ENCODE data around the gene XIRP1.
"Not testable (repeated sequence)": the region's sequence is repeated elsewhere in the genome, so short reads cannot be mapped to it uniquely, and the experiment has no call there.

XIRP1 gene, protein sequence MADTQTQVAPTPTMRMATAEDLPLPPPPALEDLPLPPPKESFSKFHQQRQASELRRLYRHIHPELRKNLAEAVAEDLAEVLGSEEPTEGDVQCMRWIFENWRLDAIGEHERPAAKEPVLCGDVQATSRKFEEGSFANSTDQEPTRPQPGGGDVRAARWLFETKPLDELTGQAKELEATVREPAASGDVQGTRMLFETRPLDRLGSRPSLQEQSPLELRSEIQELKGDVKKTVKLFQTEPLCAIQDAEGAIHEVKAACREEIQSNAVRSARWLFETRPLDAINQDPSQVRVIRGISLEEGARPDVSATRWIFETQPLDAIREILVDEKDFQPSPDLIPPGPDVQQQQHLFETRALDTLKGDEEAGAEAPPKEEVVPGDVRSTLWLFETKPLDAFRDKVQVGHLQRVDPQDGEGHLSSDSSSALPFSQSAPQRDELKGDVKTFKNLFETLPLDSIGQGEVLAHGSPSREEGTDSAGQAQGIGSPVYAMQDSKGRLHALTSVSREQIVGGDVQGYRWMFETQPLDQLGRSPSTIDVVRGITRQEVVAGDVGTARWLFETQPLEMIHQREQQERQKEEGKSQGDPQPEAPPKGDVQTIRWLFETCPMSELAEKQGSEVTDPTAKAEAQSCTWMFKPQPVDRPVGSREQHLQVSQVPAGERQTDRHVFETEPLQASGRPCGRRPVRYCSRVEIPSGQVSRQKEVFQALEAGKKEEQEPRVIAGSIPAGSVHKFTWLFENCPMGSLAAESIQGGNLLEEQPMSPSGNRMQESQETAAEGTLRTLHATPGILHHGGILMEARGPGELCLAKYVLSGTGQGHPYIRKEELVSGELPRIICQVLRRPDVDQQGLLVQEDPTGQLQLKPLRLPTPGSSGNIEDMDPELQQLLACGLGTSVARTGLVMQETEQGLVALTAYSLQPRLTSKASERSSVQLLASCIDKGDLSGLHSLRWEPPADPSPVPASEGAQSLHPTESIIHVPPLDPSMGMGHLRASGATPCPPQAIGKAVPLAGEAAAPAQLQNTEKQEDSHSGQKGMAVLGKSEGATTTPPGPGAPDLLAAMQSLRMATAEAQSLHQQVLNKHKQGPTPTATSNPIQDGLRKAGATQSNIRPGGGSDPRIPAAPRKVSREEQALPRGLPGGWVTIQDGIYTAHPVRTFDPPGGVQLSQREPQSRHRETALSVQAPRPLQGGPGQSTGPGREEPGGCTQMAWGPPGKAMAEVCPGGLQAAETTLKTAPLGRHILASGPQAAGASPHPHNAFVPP (N-terminal part only)

DNA sequence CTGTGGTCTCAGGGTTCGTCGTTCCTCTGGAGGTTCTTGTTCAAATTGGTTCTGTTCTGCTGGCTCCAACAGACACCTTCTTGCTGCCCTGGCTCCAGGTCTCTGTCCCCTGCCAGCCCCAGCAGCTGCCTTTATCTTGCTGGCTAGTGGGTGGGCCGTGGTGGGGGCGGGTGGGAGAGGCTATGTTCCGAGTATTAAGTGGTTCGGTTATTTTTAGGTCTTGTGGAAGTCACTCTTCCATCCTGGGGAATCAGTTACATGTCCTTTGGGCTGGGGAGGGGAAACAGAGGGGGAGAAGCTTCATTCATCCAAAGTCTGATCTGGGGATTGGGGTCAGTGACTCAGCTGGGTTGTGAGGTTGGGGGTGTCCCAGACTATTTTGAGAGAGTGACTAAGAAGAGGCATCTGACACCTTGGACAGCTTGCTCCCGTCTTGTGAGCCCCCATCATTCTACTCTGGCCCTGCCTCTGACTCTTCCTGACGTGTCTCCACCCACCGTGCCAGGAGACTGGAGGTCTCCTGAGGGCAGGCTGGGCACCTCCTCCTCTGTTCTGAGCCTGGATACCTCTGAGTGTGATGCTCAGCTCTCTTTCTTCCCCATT lies at the start of gene XIRP1:
Gene XIRP1 (minus strand): TSS at position 106 of the 603 bp plus-strand sequence. CDS start 3,150 bp downstream, outside the sequence.
- no peak for DNase-seq

GRCh38 chr3:39241561-39241960 lies 49.2 kb upstream of the XIRP1 start:
- DNase-seq = no peak

GRCh38 chr3:39237027-39237426 lies 44.6 kb upstream of the XIRP1 start:
- DNase-seq = no peak

DNA sequence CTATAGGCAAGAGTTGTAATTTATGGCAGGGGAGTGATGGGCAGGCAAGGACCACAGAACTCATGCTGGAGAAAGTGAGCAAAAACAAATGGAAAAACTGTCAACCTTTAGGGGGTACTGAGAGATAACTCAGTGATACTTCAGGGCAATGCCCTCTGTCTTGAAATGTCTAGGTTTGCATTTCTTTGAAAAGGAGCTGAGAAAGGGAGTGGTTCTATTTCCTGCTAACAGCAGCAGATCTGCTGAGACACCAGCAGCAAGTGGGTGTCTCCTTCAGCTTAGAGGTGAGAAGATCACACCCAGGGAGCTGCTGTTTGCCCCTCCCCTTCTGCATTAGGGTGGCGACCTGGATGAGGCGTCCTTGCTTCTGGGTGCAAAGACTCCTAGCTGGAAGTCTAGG lies 42.3 kb upstream of the XIRP1 start:
- no peak for DNase-seq

DNA sequence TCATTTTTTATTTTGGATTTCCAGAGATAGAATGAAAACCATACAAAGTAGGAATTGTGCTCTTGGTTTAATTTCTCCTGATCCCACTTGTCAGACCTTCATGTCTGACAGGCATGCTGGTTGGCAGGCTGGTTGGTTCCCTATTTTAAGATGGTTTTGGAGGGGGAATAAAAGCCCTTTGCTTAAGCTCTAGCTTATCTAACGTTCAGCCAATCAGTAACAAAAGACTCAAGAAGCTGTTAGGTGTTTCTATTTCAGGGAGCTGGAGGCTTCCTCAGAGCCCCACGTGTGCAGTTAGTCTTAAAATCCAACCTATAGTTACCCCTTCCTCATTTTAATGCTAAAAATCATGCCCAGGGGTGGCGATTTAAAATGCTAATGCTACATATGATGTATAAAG lies 40.5 kb upstream of the XIRP1 start:
- DNase-seq = no peak

- DNase-seq = no peak
Observed at GRCh38 chr3:39230453-39230852, 38.1 kb upstream of the XIRP1 start.

- no peak for DNase-seq
Observed at GRCh38 chr3:39228496-39228895, 36.1 kb upstream of the XIRP1 start.

- not testable (repeated sequence) for DNase-seq
Observed at GRCh38 chr3:39227596-39227995, 35.2 kb upstream of the XIRP1 start.

- no peak for DNase-seq
Observed at GRCh38 chr3:39226106-39226741, 33.8 kb upstream of the XIRP1 start.

GRCh38 chr3:39224288-39224687 lies 31.9 kb upstream of the XIRP1 start:
- DNase-seq = no peak

DNA sequence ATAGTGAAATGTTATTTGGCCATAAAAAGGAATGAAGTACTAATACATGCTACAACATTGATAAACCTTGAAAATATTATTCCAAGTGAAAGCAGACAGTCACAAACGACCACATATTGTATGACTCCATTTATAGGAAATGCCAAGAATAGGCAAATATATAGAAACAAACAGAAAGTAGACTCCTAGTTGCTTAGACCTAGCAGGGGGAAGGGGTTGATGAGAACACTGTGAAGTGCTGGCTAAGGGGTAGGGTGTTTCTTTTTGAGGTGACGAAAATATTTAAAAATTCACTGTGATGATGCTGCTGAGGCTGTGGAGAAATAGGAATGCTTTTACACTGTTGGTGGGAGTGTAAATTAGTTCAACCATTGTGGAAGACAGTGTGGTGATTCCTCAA lies 30.5 kb upstream of the XIRP1 start:
- no peak for DNase-seq

DNA sequence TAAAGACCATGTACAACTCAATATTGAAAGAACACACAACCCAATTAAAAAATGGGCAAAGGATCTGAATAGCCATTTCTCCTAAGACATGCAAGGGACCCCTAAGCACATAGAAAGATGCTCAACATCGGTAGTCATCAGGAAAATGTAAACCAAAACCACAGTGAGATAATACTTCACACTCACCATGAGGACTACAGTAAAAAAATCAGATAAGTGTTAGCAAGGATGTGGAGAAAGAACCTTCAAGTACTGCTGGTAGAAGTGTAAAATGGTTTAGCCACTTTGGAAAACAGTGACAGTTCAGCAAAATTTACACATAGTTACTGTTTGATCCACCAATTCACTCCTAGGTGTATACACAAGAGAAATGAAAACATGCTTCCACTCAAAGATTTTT lies 30.1 kb upstream of the XIRP1 start:
- DNase-seq = no peak

DNA sequence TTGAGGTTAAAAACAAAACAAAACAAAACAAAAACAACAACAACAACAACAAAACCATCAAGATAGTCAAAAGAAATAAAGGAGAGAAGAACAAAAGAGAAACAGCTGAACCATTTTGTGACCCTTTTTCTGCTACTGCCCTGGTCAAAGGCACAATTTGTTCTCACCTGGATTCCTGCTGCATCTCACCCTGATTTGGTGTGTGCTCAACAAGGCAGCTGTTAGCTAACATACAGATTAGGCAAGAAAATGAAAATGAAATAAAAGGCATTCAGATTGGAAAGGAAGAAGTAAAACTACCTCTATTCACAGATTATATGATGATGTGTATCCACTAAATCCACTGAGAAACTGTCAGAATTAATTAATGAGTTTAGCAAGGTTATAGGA lies 28.7 kb upstream of the XIRP1 start:
- DNase-seq = no peak

- no peak for DNase-seq
Observed at GRCh38 chr3:39220407-39221140, 28.2 kb upstream of the XIRP1 start.

GRCh38 chr3:39219702-39220101 lies 27.3 kb upstream of the XIRP1 start:
- DNase-seq = no peak

- no peak for DNase-seq
Observed at GRCh38 chr3:39216176-39216790, 23.9 kb upstream of the XIRP1 start.

DNA sequence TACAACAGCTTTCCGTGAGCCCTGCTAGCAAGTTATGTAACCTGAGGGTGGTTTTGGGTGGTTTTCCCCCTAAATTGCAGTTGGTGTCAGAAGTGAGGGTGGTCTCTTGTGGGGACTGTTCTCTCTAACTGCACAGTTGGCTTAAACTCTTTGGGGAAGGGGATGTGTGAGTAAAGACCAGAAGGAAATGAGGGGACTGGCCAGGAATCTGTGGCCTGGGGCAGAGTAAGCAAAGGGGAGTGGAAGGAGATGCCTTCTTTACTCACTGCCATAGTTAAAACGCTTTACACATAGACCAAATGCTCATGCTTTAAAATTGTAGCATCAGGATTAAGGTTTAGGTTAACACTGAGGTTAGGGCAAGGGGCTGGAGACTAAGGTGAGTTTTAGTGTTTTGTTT lies 21.2 kb upstream of the XIRP1 start:
- no peak for DNase-seq

DNA sequence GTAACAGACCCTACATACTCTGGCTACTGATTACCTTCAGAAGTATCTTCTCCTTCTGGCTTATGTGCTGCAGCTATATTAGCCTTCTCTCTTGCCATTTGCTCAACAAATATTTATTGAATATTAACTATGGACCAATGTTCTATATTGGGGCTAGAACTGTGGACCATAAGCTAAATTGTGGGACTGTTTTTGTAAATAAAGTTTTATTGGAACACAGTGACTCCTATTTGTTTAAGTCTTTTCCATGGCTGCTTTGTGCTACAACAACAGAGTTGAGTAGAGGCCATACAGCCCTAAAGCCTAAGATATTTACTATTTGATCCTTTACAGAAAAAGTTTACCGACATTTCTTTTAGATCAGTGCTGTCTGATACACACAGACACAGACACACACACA lies 20.3 kb upstream of the XIRP1 start:
- DNase-seq = no peak

GRCh38 chr3:39211332-39212130 lies 19.1 kb upstream of the XIRP1 start:
- DNase-seq = no peak

- DNase-seq = no peak
Observed at GRCh38 chr3:39210078-39210477, 17.7 kb upstream of the XIRP1 start.
